Stimulated activated CD4-positive, alpha-beta T cell treated with anti-CD3 and anti-CD28 coated beads, Interleukin-2, amount 100 ng/mL, for 4 hours (primary cell): ENCODE measurements around the gene FAM9C.
"Not testable (repeated sequence)": the region's sequence is repeated elsewhere in the genome, so short reads cannot be mapped to it uniquely, and the experiment has no call there.

Source experiments
- DNase-seq: peaks from one replicate; pipeline ENCODE4 v3.0.0-alpha.2; 2020; ENCODE audit warnings: low read depth

The FAM9C gene

GRCh38 chrX:13076176-13076961 lies 31.9 kb upstream of the FAM9C start:
- no peak for DNase-seq

GRCh38 chrX:13074297-13075262 lies 30.2 kb upstream of the FAM9C start:
- DNase-seq: no peak

- no peak for DNase-seq
Observed at GRCh38 chrX:13069771-13070416, 25.5 kb upstream of the FAM9C start.

- no peak for DNase-seq
Observed at GRCh38 chrX:13068651-13069050, 24.2 kb upstream of the FAM9C start.

- no peak for DNase-seq
Observed at GRCh38 chrX:13067773-13068172, 23.4 kb upstream of the FAM9C start.

GRCh38 chrX:13066391-13066790 lies 22.0 kb upstream of the FAM9C start:
- no peak for DNase-seq

GRCh38 chrX:13064599-13065143 lies 20.3 kb upstream of the FAM9C start:
- no peak for DNase-seq

- not testable (repeated sequence) for DNase-seq
Observed at GRCh38 chrX:13063124-13063523, 18.7 kb upstream of the FAM9C start.

GRCh38 chrX:13062331-13062730 lies 17.9 kb upstream of the FAM9C start:
- DNase-seq: not testable (repeated sequence)

- DNase-seq: not testable (repeated sequence)
Observed at GRCh38 chrX:13061215-13061708, 16.8 kb upstream of the FAM9C start.

- no peak for DNase-seq
Observed at GRCh38 chrX:13059637-13060499, 15.4 kb upstream of the FAM9C start.

GRCh38 chrX:13055486-13055885 lies 11.1 kb upstream of the FAM9C start:
- no peak for DNase-seq

- no peak for DNase-seq
Observed at GRCh38 chrX:13053171-13053570, 8.8 kb upstream of the FAM9C start.

GRCh38 chrX:13051529-13052172 lies 7.2 kb upstream of the FAM9C start:
- DNase-seq: no peak

- DNase-seq: no peak
Observed at GRCh38 chrX:13051167-13051528, 6.7 kb upstream of the FAM9C start.

GRCh38 chrX:13050151-13050550 lies 5.7 kb upstream of the FAM9C start:
- no peak for DNase-seq

- no peak for DNase-seq
Observed at GRCh38 chrX:13048280-13048679, 3.9 kb upstream of the FAM9C start.

GRCh38 chrX:13047759-13048158 lies 3.3 kb upstream of the FAM9C start:
- no peak for DNase-seq

GRCh38 chrX:13046141-13046855 lies 1.9 kb upstream of the FAM9C start:
- no peak for DNase-seq

- no peak for DNase-seq
Observed at GRCh38 chrX:13043938-13044337, 482 bp downstream of the FAM9C start.
